Endothelial cell of umbilical vein (primary cell): ENCODE data around the gene SRD5A1. TPM values are rescaled to one million over a fixed set of nuclear protein-coding genes. Genes with fewer than 3 reads are reported as not detected.

ENCODE experiments used
- BruUV-seq: library from RNA; stranded (reverse); fragments of 400-500 nt; replicated peaks from 2 replicates; lab custom pipeline; 2021; lab: Mats Ljungman, UMichigan
- CTCF ChIA-PET: fragments of 300-600, 350-600 bp; sonication (Branson Sonifier 250); formaldehyde crosslinking; loops from one replicate; lab custom pipeline; 2021; ENCODE audit warnings: antibody characterized with exemption, inconsistent platforms; lab: Charles Lee
- POLR2A ChIA-PET: fragments of 300-600, 350-600 bp; sonication (Branson Sonifier 250); formaldehyde crosslinking; loops from one replicate; lab custom pipeline; 2021; ENCODE audit warnings: antibody characterized with exemption, inconsistent platforms; lab: Charles Lee
- DNase-seq: peaks from one replicate; pipeline ENCODE4 v3.0.0-alpha.2; 2011; ENCODE audit warnings: low read depth, low spot score
- FAIRE-seq: peaks from 2 replicates; lab custom pipeline; 2011; peaks lifted over from hg19 to GRCh38; lab: Jason Lieb, UNC
- H2AFZ ChIP-seq: 2 replicates; pipeline ENCODE4 v1.6.0; 2012; ENCODE audit warnings: low read depth, low read length, control low read depth, inconsistent platforms
- H3K27ac ChIP-seq: 2 replicates; pipeline ENCODE4 v1.5.1; 2011; ENCODE audit warnings: low read depth, mild to moderate bottlenecking, control low read depth, low read length, moderate library complexity; ENCODE audit not compliant: insufficient read depth
- H3K27me3 ChIP-seq, 2 experiments: 2 replicates each; pipeline versions ENCODE4 v1.6.0 to v1.6.1; 2011; ENCODE audit warnings: low read length in 2 of 2, mixed read lengths in 1 of 2; ENCODE audit not compliant: control insufficient read depth in 2 of 2, insufficient read depth in 2 of 2
- H3K36me3 ChIP-seq, 2 experiments: 2 replicates in 1 of 2; 3 replicates in 1 of 2; pipeline ENCODE4 v1.5.1; 2011; ENCODE audit warnings: low read length in 2 of 2, mild to moderate bottlenecking in 1 of 2, moderate library complexity in 1 of 2; ENCODE audit not compliant: control insufficient read depth in 2 of 2, insufficient read depth in 2 of 2; ENCODE audit errors: extremely low read depth in 1 of 2
- H3K4me1 ChIP-seq: 3 replicates; pipeline ENCODE4 v1.5.1; 2011; ENCODE audit warnings: mild to moderate bottlenecking, low read length; ENCODE audit not compliant: control insufficient read depth, insufficient read depth; ENCODE audit errors: extremely low read depth
- H3K4me2 ChIP-seq: 2 replicates; pipeline ENCODE4 v1.6.1; 2011; ENCODE audit warnings: low read length, control low read depth, mixed read lengths; ENCODE audit not compliant: insufficient read depth
- H3K4me3 ChIP-seq, 3 experiments: fragments of 200-600 bp in 1 of 3; sonication (generic), shearing (Covaris generic) in 1 of 3; replicated peaks in 1 of 3; 2 replicates each; pipeline ENCODE4 v1.5.1; 2011 to 2016; ENCODE audit warnings: control low read depth in 3 of 3, low read length in 3 of 3, mild to moderate bottlenecking in 2 of 3, inconsistent platforms in 1 of 3, low read depth in 1 of 3, moderate library complexity in 1 of 3; ENCODE audit not compliant: insufficient read depth in 1 of 3
- H3K79me2 ChIP-seq: 2 replicates; pipeline ENCODE4 v1.6.0; 2012; ENCODE audit warnings: low read length, inconsistent platforms; ENCODE audit not compliant: control insufficient read depth, insufficient read depth
- H3K9ac ChIP-seq: replicated peaks from 2 replicates; pipeline ENCODE3; 2011; ENCODE audit warnings: low read length, control low read depth; ENCODE audit not compliant: insufficient read depth; ENCODE audit errors: extremely low read depth
- H3K9me1 ChIP-seq: replicated peaks from 3 replicates; pipeline ENCODE4 v1.6.0; 2011; ENCODE audit warnings: mild to moderate bottlenecking, low read length; ENCODE audit not compliant: control insufficient read depth, insufficient read depth; ENCODE audit errors: extremely low read depth
- H3K9me3 ChIP-seq: replicated peaks from 2 replicates; pipeline ENCODE4 v1.5.1; 2012; ENCODE audit warnings: low read length, inconsistent platforms; ENCODE audit not compliant: control insufficient read depth, insufficient read depth
- H4K20me1 ChIP-seq: replicated peaks from 2 replicates; pipeline ENCODE3; 2011; ENCODE audit warnings: mild to moderate bottlenecking, low read length; ENCODE audit not compliant: control insufficient read depth, insufficient read depth; ENCODE audit errors: extremely low read depth
- CTCF ChIP-seq, 2 donors: IDR thresholded peaks; 1 replicate in 1 of 2; 2 replicates in 1 of 2; pipeline ENCODE4 v1.5.1; 2011; ENCODE audit warnings: low read length in 2 of 2, mild to moderate bottlenecking in 2 of 2, moderate library complexity in 2 of 2, control low read depth in 1 of 2, inconsistent platforms in 1 of 2, low read depth in 1 of 2; ENCODE audit not compliant: insufficient read depth in 1 of 2; ENCODE audit errors: extremely low read depth in 1 of 2
- EZH2 ChIP-seq: IDR thresholded peaks from 2 replicates; pipeline ENCODE4 v1.6.1; 2012; ENCODE audit warnings: borderline replicate concordance, low read depth, mild to moderate bottlenecking, moderate library complexity, low read length, inconsistent platforms; ENCODE audit not compliant: severe bottlenecking
- FOS ChIP-seq: IDR thresholded peaks from 2 replicates; pipeline ENCODE4 v1.6.1; 2011; ENCODE audit warnings: mild to moderate bottlenecking, low read length, moderate library complexity, borderline replicate concordance; ENCODE audit not compliant: insufficient read depth
- GATA2 ChIP-seq: IDR thresholded peaks from 2 replicates; pipeline ENCODE4 v1.7.0; 2011; ENCODE audit warnings: low read depth, mild to moderate bottlenecking, moderate library complexity, mixed read lengths, low read length; ENCODE audit not compliant: insufficient read length, insufficient read depth
- JUN ChIP-seq: IDR thresholded peaks from 2 replicates; pipeline ENCODE4 v1.6.1; 2011; ENCODE audit warnings: borderline replicate concordance, low read depth; ENCODE audit not compliant: insufficient read length, insufficient read depth
- MAX ChIP-seq: IDR thresholded peaks from 2 replicates; pipeline ENCODE4 v1.6.1; 2011; ENCODE audit not compliant: insufficient read depth, insufficient read length
- MYC ChIP-seq: IDR thresholded peaks from one replicate; pipeline ENCODE4 v1.6.1; 2011; ENCODE audit warnings: mild to moderate bottlenecking, low read depth, low read length
- POLR2A ChIP-seq: IDR thresholded peaks from 2 replicates; pipeline ENCODE4 v1.6.1; 2012; ENCODE audit warnings: low read depth, mild to moderate bottlenecking, control low read depth, low read length
- POLR2AphosphoS5 ChIP-seq: IDR thresholded peaks from 2 replicates; pipeline ENCODE4 v1.6.1; 2012; ENCODE audit warnings: low read depth, mild to moderate bottlenecking, control low read depth, low read length, moderate library complexity; ENCODE audit not compliant: insufficient read depth
- dilution Hi-C: fragments of 300-500 bp; cut with MboI; formaldehyde crosslinking; loops from one replicate; pipeline ENCODE4 v1.15.0; 2019; ENCODE audit warnings: low sequenced_read_pairs; ENCODE audit not compliant: extremely low pct_ligation_motif_present
- intact Hi-C: fragments of 100-400 bp; cut with micrococcal nuclease; formaldehyde crosslinking; loops from one replicate; pipeline ENCODE4 v1.10.0; 2022
- polyA plus RNA-seq, 4 experiments: library from polyadenylated mRNA; depleted of rRNA in 3 of 4; stranded (reverse) in 3 of 4; unstranded in 1 of 4; fragments of >200 nt; gene quantifications; 2 replicates each; pipeline versions ENCODE4 v1.2.1 to v1.2.3, GENCODE V29; 2011 to 2012; ENCODE audit warnings: missing spikeins in 1 of 4
- total RNA-seq: library from RNA; stranded (reverse); gene quantifications from 2 replicates; pipeline ENCODE4 v1.2.3, GENCODE V29; 2021

SRD5A1 gene
- total and polyA plus RNA-seq, 2 donors (not counting 3 experiments of a cell fraction or from before 2014, with no cell fraction given): 11.6 to 14.8 TPM

GRCh38 chr5:6666762-6667161 is 33.5 kb downstream of the SRD5A1 start:
- dilution Hi-C loops (no loop called here), intact Hi-C loops (no loop called here)
- Histone ChIP-seq H3K4me3 (no peak overlapping the region), H4K20me1 (no peaks in the 10 kb centered on the region), H3K27ac (no peak overlapping the region), H3K9ac (no peak overlapping the region), H3K4me1 (no peaks in the 10 kb centered on the region), H3K9me1 (no peaks in the 10 kb centered on the region), H3K9me3 (no peaks in the 10 kb centered on the region), H3K79me2 (no peaks in the 10 kb centered on the region), H3K27me3 (no peaks in the 10 kb centered on the region), H3K36me3 (no peaks in the 10 kb centered on the region), H2AFZ (no peak overlapping the region), H3K4me2 (no peak overlapping the region)
- ChIA-PET POLR2A (no interaction called here), CTCF (no interaction called here)
- FAIRE-seq: no peak
- no peak for DNase-seq
- BruUV-seq: no TSS peak
- TF ChIP-seq GATA2 (no peak), POLR2A (no peak), JUN (no peak), MAX (no peak), MYC (no peak), FOS (no peak), POLR2AphosphoS5 (no peak), CTCF (IDR thresholded peaks at IDR 0.05; ENCODE audit: extremely low read depth in 1 of 2, insufficient read depth in 1 of 2, low read depth in 1 of 2, low read length in 2 of 2) (no peak), EZH2 (no peak)
